HPDE6-E6E7 (cell line): ENCODE data around the gene DNAI2.

ENCODE experiments used
- DNase-seq: peaks from one replicate; pipeline ENCODE4 v3.0.0; 2011; ENCODE audit warnings: missing footprints; ENCODE audit errors: extremely low spot score

Gene DNAI2

DNA sequence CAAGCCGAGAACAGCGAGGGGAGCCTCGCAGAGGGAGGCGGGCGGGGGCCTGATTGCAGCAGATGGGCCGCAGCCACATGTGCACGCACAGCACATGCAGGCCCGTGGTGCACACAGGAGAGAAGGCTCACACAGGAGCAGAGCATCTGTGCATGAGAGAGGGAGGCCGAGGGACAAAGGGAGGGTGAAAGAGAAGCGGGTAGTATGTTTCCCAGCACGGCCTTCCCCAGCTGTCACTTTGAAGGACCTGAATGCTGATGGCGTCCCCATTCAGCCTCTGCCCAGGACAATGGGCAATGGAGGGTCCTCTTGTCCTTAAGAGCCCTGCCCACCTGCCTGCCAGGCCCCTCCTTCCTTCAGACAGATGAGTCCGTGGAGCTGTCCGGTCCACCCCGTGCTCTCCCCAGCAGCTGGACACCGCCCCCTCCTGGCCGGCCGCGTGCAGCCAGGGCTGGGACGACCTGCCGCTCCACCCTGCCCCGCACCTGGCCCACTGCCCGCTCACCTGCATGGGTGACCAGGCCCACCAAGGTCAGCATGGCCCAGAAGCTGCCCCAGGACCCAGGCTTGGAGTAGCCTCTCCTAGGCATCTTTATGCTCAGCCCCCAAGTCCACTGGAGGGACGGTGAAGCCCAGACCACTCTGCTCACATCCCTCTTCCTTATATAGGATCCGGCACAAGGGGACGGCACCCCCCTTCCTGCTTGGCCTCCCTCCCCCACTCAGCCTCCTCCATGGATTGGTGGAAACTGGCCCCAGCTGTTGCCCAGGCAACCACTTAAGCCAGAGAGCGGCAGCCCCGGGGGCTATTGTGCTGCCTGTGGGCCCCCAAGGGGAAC is 87.4 kb downstream of the DNAI2 start, which contains the start of gene BTBD17:
Gene BTBD17, minus strand, starts transcription at position 639 of the 839 bp plus-strand sequence. Its CDS starts 49 bp downstream, at position 590.
- DNase-seq: peak; percentile 33

DNA sequence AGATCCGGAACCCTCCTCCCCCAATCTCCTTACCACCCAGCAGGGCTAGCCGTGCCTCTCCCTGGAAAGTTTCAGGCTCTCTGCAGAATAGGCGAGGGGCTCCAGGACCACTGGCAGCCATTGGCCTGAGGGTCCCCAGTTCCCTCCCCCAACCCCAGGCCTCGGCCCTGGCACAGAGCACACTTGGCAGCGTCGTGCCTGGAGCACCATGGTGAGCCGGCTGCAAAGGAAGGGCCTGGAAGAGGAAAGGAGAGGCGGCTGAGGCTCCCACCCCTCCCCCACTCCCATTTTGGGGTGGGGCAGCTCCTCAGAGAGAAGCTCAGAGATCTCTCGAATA is 88.0 kb downstream of the DNAI2 start:
- DNase-seq: no peak

- no peak for DNase-seq
Measured at GRCh38 chr17:74362810-74363498, 88.9 kb downstream of the DNAI2 start.
